Umbilical cord (tissue), 2 donors: ENCODE measurements around the gene UNC13C. TPM values are rescaled to one million over a fixed set of nuclear protein-coding genes. Genes with fewer than 3 reads are reported as not detected.

ENCODE experiments used
- DNase-seq: peaks from one replicate; pipeline ENCODE4 v3.0.0-alpha.2; 2015; ENCODE audit warnings: low spot score
- total RNA-seq: library from RNA; depleted of rRNA; stranded (reverse); fragments of >200 nt; gene quantifications from one replicate; pipeline ENCODE4 v1.2.3, GENCODE V29; 2014; ENCODE audit warnings: low replicate concordance; ENCODE audit not compliant: insufficient read depth

UNC13C gene
- total RNA-seq, 1 donor from 2014 or later: 20.0 TPM

GRCh38 chr15:54564166-54564565 is 585.9 kb downstream of the UNC13C start:
- DNase-seq: no peak

DNA sequence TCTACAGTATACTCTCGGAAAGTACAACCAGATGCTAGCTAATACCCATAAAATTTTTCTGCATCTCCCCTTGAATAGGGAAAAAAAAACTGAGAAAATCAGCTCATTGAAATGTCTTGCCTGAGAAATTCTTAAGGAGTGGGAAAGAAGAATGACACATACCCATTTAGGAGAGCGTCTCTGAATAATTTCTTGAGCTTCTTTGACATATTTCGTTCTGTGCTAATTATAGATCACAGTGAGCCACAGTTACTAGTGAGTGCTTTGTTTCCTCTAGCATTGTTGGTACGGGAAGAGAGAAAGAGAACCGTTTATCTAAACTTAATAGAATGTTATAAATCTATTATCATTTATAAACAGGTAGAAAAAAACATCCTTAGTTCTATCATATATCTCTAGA is 588.4 kb downstream of the UNC13C start:
- peak; percentile 63 for DNase-seq

DNA sequence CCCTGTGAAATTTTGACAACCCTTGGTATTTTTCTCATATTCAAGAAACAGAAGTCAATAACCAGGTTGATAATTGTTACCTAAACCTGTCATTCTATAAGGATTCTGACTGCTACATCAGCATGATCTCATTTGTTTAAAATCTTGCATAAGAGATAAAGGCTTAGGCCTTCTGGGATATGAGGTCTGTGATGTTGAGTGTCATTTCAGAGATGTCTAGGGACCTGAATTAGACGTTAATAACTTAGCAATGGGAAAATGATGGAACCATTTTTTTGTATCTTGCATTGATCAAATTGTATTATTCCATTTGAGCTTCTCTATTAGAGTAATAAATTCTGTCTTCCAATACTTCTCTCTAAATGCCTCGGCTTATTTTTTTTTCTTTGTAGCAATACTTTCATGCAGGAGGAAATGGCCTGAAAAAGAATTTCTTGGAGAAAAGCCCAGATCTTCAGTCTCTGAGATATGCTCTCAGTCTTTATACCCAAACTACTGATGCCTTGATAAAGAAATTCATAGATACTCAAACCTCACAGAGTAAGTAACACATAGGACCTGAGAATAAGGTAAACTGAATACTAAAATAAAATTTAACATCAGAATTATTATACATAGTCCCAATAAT is 589.3 kb downstream of the UNC13C start:
- DNase-seq: peak; percentile 90

DNA sequence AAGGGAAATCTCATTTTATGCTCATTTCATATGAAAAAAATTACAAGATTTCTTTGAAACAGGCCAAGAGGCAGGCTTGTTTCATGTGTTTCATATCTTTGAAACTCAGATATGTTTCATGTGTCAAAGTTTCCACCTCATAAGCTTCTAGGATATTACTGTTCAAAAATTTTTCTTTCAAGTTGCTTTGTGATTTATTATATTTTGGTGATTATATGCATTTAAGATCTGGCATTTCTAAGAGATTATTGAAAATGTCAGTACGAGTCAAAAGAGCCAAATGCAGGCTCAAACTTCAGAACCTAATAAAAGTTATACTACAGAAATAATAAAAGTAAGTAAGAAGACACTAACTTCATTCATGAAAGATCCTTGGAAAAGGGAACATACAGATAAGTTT is 590.1 kb downstream of the UNC13C start:
- peak; percentile 96 for DNase-seq

DNA sequence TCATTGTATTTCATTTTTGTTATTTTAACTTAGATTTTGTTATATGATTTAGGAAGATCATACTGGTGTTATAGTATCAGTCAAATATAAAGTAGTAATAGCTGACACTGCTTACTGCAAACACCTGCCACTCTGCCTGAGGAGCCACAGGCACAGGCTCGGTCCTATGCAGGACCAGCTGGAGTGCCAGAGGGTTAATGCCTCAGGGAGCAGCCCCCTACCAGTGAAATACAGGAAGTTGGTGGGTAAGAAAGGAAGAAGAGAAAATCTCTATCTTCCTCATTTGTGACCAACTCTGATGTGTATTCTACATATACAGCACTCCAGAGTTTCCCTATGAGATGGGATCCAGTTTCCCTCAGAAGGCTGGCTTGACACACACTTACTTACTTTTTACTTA is 593.3 kb downstream of the UNC13C start:
- DNase-seq: no peak

GRCh38 chr15:54575586-54575985 is 597.3 kb downstream of the UNC13C start:
- no peak for DNase-seq

DNA sequence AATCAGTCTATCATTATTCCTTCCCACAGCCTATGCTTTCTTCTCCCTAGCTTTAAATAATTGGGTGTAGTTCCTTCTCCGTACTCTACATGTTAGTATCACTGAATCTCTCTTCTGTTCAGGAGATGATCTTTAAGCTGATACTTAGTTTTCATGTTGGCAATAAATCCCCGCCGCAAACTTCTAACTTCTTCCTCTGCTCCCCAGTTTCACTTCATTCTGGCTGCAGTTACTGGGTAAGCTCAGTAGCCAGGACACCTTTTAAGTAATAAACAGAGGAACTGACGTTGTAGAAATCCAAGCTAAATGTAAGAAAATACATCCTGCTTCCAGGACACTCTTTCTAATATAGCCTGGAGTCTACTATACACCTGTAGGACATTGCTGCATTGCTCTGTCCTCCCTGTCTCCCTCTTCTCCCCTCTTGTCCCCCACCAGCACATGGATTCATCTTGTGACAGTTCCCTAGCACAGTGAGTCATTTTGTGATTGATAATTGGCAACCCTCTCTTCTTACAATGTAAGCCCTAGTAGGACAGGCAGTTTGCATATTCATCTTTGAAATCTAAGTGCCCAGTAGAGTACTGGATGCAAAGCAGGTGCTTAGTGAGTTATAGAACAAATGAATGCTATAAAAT is 598.2 kb downstream of the UNC13C start:
- no peak for DNase-seq

- peak; percentile 43 for DNase-seq
These were observed 599.4 kb downstream of the UNC13C start for GRCh38 chr15:54577476-54578250.

- DNase-seq: no peak
These were observed 601.6 kb downstream of the UNC13C start for GRCh38 chr15:54579855-54580254.

DNA sequence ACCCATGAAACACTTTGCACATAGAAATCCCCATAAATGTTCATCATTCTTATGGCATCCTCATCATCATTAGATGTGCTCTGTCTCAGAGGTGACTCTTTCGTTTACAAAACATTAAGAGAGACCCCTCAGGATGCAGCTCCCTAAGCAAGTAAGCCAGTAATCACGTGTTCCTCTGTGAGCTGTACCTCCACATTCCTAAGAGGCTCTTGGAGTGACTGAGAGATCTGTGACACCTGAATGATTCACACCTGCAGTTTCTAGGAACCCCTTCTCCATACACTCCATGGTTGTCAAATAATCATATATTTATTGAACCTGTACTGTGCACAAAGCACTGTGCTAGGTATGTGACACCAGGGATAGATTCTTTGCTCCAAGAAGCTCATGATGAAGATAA is 602.4 kb downstream of the UNC13C start:
- no peak for DNase-seq

DNA sequence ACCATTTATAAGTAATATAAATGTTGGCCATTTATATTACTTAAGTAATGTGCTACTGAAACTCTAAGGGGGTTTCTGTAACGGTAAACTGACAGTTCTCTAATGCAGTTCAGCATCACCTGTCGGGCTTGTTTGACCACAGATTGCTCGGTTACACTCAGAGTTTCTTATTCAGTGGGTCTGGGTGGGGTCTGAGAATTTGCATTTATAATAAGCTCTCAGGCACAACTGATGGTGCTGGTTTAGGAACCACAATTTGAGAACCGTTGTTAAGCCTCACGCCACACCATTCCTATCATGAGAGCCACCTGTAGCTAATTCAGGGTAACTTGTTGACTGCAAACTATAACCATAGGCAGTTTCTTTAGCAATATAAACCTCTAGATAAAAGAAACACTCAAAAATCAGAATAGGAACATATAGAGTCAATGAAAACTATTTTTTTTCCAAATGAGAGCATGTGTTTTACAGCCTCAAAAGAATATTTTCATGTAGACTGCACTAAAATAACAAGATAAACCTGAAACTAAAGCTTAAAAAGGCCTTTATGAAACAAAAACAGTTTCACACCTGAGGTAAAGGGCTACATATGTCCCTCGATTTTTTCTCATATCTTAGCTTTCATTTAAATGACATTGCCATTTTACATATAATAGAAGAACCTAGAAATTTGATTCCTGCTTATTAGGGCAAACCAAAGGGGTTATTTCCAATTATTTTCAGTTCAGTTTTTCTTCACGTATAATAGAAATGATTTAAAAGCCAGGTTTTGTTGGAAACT is 604.8 kb downstream of the UNC13C start:
- DNase-seq: no peak

GRCh38 chr15:54585063-54585462 is 606.8 kb downstream of the UNC13C start:
- DNase-seq: no peak

DNA sequence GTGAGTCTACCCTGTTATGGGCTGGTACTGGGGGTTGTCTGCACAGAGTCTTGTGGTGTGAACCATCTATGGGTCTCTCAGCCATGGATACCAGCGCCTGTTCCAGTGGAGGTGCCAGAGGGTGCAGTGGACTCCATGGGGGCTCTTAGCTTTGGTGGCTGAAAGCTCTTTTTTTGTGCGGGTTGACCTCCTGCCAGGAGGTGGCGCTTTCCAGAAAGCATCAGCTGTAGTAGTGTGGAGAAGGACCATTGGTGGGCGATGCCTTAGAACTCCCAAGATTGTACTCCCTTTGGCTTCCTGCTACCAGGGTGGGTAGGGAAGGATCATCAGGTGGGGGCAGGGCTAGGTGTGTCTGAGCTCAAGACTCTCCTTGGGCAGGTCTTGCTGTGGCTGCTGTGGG is 615.9 kb downstream of the UNC13C start:
- DNase-seq: no peak

GRCh38 chr15:54599386-54599785 is 621.1 kb downstream of the UNC13C start:
- no peak for DNase-seq

DNA sequence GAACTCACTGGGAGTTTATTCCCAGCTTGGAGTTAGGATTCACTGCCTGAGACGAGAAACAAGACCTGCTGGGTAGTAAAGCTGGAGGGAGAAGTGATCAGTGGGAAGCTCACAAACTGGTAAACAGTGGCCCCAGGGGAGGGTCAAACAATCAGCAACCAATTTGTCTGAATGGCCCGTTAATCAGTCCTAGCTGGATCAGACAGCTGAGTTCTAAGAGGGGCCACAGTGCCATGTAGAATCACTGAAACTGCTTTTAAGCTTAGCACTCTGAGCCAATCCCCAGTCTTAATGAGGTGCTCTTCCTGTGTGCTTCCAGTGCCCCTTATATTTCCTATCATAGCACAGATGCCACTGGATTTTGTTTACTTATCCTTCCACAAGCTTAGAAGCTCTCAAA is 626.8 kb downstream of the UNC13C start:
- peak; percentile 12 for DNase-seq

DNA sequence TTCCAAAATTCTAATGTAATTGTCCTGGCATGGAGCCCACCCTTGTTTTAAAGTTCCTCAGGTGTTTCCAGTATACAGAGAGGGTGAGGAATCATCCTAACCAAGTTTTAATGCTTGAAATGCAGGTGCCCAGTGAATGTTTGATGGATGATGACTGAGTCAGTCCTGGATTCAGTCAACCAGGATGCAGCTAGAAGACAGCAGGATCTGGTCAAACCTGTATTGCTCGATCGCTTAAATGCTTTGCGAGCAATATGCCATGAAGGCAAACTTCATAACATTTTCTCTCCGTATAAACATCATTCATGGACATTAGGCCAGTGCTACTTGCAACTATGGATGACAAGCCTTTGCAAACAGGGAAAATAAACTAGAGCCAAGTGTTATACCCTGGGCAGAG is 627.3 kb downstream of the UNC13C start:
- peak; percentile 69 for DNase-seq

GRCh38 chr15:54608876-54609835 is 630.9 kb downstream of the UNC13C start:
- no peak for DNase-seq

DNA sequence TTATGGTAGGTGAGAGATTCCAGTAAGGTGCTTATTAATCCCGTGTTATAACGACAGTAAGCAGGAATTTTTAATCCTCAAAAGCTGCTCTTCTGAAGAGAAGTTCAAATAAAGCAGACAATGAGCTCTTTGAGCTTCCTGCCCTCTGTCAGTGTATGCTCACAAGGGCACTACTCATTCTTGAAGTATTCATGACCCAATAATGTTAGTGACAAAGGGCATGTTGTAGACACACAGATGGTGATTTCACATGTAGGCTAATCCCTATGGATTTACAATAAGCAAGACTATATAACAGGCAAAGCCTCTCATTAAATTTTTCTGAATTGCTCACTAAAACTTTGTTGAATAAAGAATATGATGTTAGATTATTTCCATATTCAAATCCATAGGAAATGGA is 639.9 kb downstream of the UNC13C start:
- no peak for DNase-seq

DNA sequence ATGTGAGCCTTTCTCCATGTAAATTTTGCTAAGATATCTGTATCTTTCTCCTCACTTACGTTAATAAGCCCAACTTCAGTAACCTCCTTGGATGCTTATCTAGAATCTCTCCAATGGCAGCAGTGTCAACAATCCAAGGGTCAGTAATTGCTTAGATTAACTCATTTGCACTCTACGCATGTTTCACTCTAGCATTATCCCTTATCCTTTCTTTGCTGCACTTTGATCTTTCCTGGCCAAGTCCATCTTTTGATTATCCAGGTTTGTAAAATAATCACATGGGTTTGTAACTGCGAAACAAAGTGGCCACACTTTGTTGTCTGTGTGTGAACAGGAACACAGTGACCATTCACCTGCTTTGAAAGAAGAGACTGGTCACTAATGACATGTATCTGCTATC is 640.9 kb downstream of the UNC13C start:
- no peak for DNase-seq

- no peak for DNase-seq
These were observed 642.7 kb downstream of the UNC13C start for GRCh38 chr15:54620916-54621315.

DNA sequence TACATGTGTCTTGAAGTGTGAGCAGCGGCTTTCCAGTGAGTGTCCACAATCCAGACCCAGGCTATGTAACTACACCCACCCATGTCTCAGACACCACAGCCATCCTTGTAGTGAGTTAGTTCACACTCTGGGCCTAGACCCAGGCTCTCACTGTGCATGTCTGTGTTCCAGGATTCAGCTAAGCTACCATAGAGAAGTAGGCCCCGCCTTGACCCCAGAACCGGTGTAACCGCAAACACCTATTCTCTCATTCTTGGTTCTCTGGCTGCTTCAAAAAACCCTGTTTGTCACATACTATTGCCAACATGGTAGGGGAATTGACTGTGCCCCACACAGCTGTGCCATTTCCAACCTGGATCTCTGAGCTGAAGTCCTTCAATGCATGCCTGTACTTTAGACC is 657.9 kb downstream of the UNC13C start:
- no peak for DNase-seq
